Pancreas (tissue), 10 donors: Measurements from ENCODE around the gene DUSP9. TPM values are rescaled to one million over a fixed set of nuclear protein-coding genes. Genes with fewer than 3 reads are reported as not detected.

Experiments used
- ATAC-seq, 4 donors: fragments of 200-7000 bp; cut with Tn5 transposase; one replicate each; pipeline versions ENCODE4 v1.8.0 to v1.9.1; 2020; ENCODE audit warnings: mild to moderate bottlenecking in 4 of 4, moderate library complexity in 4 of 4
- DNase-seq, 6 donors: peaks; one replicate each; pipeline ENCODE4 v3.0.0-alpha.2; 2020
- FAIRE-seq: peaks from 2 replicates; lab custom pipeline; 2012; peaks lifted over from hg19 to GRCh38; lab: Jason Lieb, UNC
- H3K27ac ChIP-seq, 4 donors: fragments of 200-600 bp; sonication (generic); 1 replicate in 3 of 4; 2 replicates in 1 of 4; pipeline versions ENCODE4 v1.5.0 to v1.8.0; 2020
- H3K27me3 ChIP-seq, 4 donors: fragments of 200-600 bp; one replicate each; pipeline ENCODE4 v1.8.0; 2021
- H3K36me3 ChIP-seq, 3 donors: fragments of 200-600 bp; sonication (generic) in 1 of 3; one replicate each; pipeline versions ENCODE4 v1.5.0 to v1.8.0; 2020 to 2021
- H3K4me1 ChIP-seq, 3 donors: fragments of 200-600 bp; one replicate each; pipeline ENCODE4 v1.8.0; 2021
- H3K4me3 ChIP-seq, 4 donors: fragments of 200-600 bp; sonication (generic) in 2 of 4; one replicate each; pipeline versions ENCODE4 v1.5.0 to v1.8.0; 2020 to 2021
- H3K9me3 ChIP-seq, 4 donors: fragments of 200-600 bp; one replicate each; pipeline ENCODE4 v1.8.0; 2021
- CTCF ChIP-seq, 4 donors: fragments of 200-600 bp; sonication (generic) in 3 of 4; IDR thresholded peaks; one replicate each; pipeline versions ENCODE4 v1.5.0 to v1.8.0; 2021; ENCODE audit warnings: antibody characterized with exemption in 4 of 4
- WGBS, 2 donors: extraction: QIAGEN DNeasy Blood & Tissue Kit; methylation state at CpG; one replicate each; pipeline ENCODE4 v1.1.7; 2013; 5-methylcytosine and 5-hydroxymethylcytosine counted together
- intact Hi-C, 3 donors: fragments of 100-400 bp; cut with DNase I; formaldehyde crosslinking; loops; one replicate each; pipeline versions ENCODE4 v1.11.1 to v1.14.2; 2022
- polyA plus RNA-seq, 2 donors: library from polyadenylated mRNA; stranded (reverse); fragments of 200-250 nt; gene quantifications; one replicate each; pipeline ENCODE4 v1.2.3, GENCODE V29; 2013
- total RNA-seq, 6 donors: library from RNA; stranded (reverse); fragmentation: NEBNext Ultra II Directional in 4 of 6; extraction: Animal tissue kit (Norgen Biotek cat#: 25700) in 4 of 6; gene quantifications; one replicate each; pipeline versions ENCODE4 v1.2.1 to v1.2.4, GENCODE V29; 2021 to 2023
- donor health status: healthy with polysubstance abuse.
- donor health status: DM: no; HTN: no; CAD: no; lungs with moderate emphysema.
- donor health status: DM: no; HTN: no; CAD: no.
- donor health status: control.
- donor health status: control.
- donor health status: Bipolar disorder and iron deficiency.
- donor health status: DM: yes; HTN: yes; CAD: no.
- donor health status: DM: no; HTN: no; CAD: no.
- donor health status: DM: no; HTN: no; CAD: no.
- donor health status: DM: yes; HTN: yes; CAD: no.

The DUSP9 gene
- total and polyA plus RNA-seq, 8 donors, result 0.07 to 0.28 (median 0.12) TPM; not detected in 4

- Histone ChIP-seq H3K36me3 (no peaks in the 10 kb centered on the region), H3K27ac (no peak overlapping the region), H3K4me1 (no peaks in the 10 kb centered on the region), H3K4me3 (no peak overlapping the region), H3K9me3 (no peaks in the 10 kb centered on the region), H3K27me3 (peaks cover 0 to 7% (median 0%) of the 10 kb centered on the region in 4 donors)
- WGBS, 2 donors, result 74 to 83% methylated on average over 27 of the region's 27 CpGs
- no peak for ATAC-seq
- intact Hi-C loops, result no loop called here
- DNase-seq, result no peak
- TF ChIP-seq CTCF (IDR thresholded peaks at IDR 0.05), result no peak
- no peak for FAIRE-seq
Measured at GRCh38 chrX:153621949-153622598, 24.9 kb upstream of the DUSP9 start.

- intact Hi-C loops, result no loop called here
- ATAC-seq (no peak), DNase-seq (no peak), FAIRE-seq (no peak)
- H3K4me1 ChIP-seq, result no peaks in the 10 kb centered on the region
- H3K9me3 ChIP-seq, result no peaks in the 10 kb centered on the region
- no peak overlapping the region for H3K27ac ChIP-seq
- WGBS, 2 donors, result 12 to 55% methylated on average over 17 of the region's 17 CpGs
- TF ChIP-seq CTCF (IDR thresholded peaks at IDR 0.05), result no peak
- peaks cover 0 to 7% (median 0%) of the 10 kb centered on the region in 4 donors for H3K27me3 ChIP-seq
- H3K4me3 ChIP-seq, result no peak overlapping the region
- no peaks in the 10 kb centered on the region for H3K36me3 ChIP-seq
Measured at GRCh38 chrX:153622661-153623309, 24.2 kb upstream of the DUSP9 start.

GRCh38 chrX:153623310-153624029, 23.5 kb upstream of the DUSP9 start:
- no peak for TF ChIP-seq CTCF (IDR thresholded peaks at IDR 0.05)
- DNase-seq (no peak), ATAC-seq (no peak), FAIRE-seq (no peak)
- Histone ChIP-seq H3K4me1 (no peaks in the 10 kb centered on the region), H3K27me3 (peaks cover 0 to 7% (median 0%) of the 10 kb centered on the region in 4 donors), H3K9me3 (no peaks in the 10 kb centered on the region), H3K27ac (no peak overlapping the region), H3K4me3 (no peak overlapping the region), H3K36me3 (no peaks in the 10 kb centered on the region)
- intact Hi-C loops, result no loop called here
- 51 to 66% methylated on average over 16 of the region's 16 CpGs for WGBS, 2 donors

GRCh38 chrX:153624196-153625091, 22.6 kb upstream of the DUSP9 start:
- no peak for TF ChIP-seq CTCF (IDR thresholded peaks at IDR 0.05)
- Histone ChIP-seq H3K9me3 (no peaks in the 10 kb centered on the region), H3K27me3 (peaks cover 0 to 3% (median 0%) of the 10 kb centered on the region in 4 donors), H3K36me3 (no peaks in the 10 kb centered on the region), H3K4me1 (no peaks in the 10 kb centered on the region), H3K27ac (no peak overlapping the region), H3K4me3 (no peak overlapping the region)
- no peak for FAIRE-seq
- no peak for ATAC-seq
- DNase-seq, result peak in 2 of 6 donors; percentile 39 to 43
- WGBS, 2 donors, result 73 to 78% methylated on average over 15 of the region's 15 CpGs
- intact Hi-C loops, result no loop called here
